OCI-LY1 (cell line): ENCODE measurements around the gene FRY.

Experiments
- EZH2 ChIP-seq: fragments of 200-600 bp; sonication (generic), shearing (Covaris generic); IDR thresholded peaks from 2 replicates; pipeline ENCODE4 v1.8.0; 2017; ENCODE audit warnings: borderline replicate concordance, mixed run types, mild to moderate bottlenecking, antibody characterized with exemption, low read length, moderate library complexity, mixed read lengths
- TF ChIP-seq, protein P1 (sequence below): fragments of 200-600 bp; sonication (generic), shearing (Covaris generic); IDR thresholded peaks from 2 replicates; pipeline ENCODE4 v1.5.1; 2017; ENCODE audit warnings: mild to moderate bottlenecking, antibody characterized with exemption, low read length, moderate library complexity, mixed read lengths

- TF ChIP-seq, protein P1, sequence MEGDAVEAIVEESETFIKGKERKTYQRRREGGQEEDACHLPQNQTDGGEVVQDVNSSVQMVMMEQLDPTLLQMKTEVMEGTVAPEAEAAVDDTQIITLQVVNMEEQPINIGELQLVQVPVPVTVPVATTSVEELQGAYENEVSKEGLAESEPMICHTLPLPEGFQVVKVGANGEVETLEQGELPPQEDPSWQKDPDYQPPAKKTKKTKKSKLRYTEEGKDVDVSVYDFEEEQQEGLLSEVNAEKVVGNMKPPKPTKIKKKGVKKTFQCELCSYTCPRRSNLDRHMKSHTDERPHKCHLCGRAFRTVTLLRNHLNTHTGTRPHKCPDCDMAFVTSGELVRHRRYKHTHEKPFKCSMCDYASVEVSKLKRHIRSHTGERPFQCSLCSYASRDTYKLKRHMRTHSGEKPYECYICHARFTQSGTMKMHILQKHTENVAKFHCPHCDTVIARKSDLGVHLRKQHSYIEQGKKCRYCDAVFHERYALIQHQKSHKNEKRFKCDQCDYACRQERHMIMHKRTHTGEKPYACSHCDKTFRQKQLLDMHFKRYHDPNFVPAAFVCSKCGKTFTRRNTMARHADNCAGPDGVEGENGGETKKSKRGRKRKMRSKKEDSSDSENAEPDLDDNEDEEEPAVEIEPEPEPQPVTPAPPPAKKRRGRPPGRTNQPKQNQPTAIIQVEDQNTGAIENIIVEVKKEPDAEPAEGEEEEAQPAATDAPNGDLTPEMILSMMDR, result no peak
- TF ChIP-seq EZH2, result no peak
These were observed 142.8 kb downstream of the FRY start for GRCh38 chr13:32174366-32174765.
